Large intestine (tissue), 3 donors: Measurements from ENCODE around the gene CHIT1. TPM values are rescaled to one million over a fixed set of nuclear protein-coding genes. Genes with fewer than 3 reads are reported as not detected.

ENCODE experiments used
- DNase-seq, 2 donors: peaks; one replicate each; pipeline versions ENCODE4 v3.0.0 to v3.0.0-alpha.2; 2013
- H3K27ac ChIP-seq: one replicate; pipeline ENCODE4 v1.5.1; 2013; ENCODE audit warnings: low read length
- H3K27me3 ChIP-seq: 2 replicates; pipeline ENCODE4 v1.6.1; 2013; ENCODE audit warnings: low read length; ENCODE audit not compliant: control insufficient read depth, insufficient read depth
- H3K36me3 ChIP-seq: 2 replicates; pipeline ENCODE4 v1.6.1; 2013; ENCODE audit warnings: low read length; ENCODE audit not compliant: control insufficient read depth, insufficient read depth
- H3K4me1 ChIP-seq: one replicate; pipeline ENCODE4 v1.6.1; 2013; ENCODE audit warnings: low read length; ENCODE audit not compliant: control insufficient read depth, insufficient read depth
- H3K4me3 ChIP-seq: one replicate; pipeline ENCODE4 v1.5.1; 2013; ENCODE audit warnings: low read length
- H3K9me3 ChIP-seq: one replicate; pipeline ENCODE4 v1.6.1; 2013; ENCODE audit warnings: mild to moderate bottlenecking, low read depth, low read length, moderate library complexity; ENCODE audit not compliant: control insufficient read depth
- WGBS: methylation state at CpG from one replicate; pipeline ENCODE4 v1.1.5; 2013; ENCODE audit warnings: low lambda C conversion rate; ENCODE audit not compliant: insufficient coverage; 5-methylcytosine and 5-hydroxymethylcytosine counted together
- polyA plus RNA-seq: library from polyadenylated mRNA; unstranded; fragments of 120-200 nt; gene quantifications from one replicate; pipeline ENCODE4 v1.2.1, GENCODE V29; 2013

CHIT1 gene
- polyA plus RNA-seq, 1 donor: 0.18 TPM

DNA sequence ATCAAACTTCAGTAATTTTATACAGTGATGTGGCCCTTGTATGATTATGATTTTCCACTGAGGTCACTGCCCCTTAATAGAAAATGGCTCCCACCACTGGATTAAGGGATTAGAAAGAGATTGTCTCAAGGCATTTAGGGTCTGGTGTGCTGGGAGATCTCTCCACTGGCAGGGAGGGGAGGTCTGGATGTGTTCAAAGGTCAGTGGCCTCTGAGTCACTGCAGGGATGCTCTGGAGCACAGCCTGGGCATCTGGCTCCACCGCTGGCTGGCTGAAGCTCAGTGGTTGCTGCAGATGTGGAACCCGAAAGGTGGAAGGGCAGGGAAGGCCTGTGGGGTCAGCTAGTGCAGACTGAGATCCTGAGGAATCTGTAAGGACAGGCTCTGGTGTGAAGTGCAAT lies 24.7 kb downstream of the CHIT1 start:
- Histone ChIP-seq H3K4me3 (no peak overlapping the region), H3K9me3 (no peaks in the 10 kb centered on the region), H3K36me3 (no peaks in the 10 kb centered on the region), H3K4me1 (no peaks in the 10 kb centered on the region), H3K27me3 (peaks cover 4% of the 10 kb centered on the region), H3K27ac (no peak overlapping the region)
- no peak for DNase-seq
- WGBS: 80% methylated on average over 1 of the region's 2 CpGs

DNA sequence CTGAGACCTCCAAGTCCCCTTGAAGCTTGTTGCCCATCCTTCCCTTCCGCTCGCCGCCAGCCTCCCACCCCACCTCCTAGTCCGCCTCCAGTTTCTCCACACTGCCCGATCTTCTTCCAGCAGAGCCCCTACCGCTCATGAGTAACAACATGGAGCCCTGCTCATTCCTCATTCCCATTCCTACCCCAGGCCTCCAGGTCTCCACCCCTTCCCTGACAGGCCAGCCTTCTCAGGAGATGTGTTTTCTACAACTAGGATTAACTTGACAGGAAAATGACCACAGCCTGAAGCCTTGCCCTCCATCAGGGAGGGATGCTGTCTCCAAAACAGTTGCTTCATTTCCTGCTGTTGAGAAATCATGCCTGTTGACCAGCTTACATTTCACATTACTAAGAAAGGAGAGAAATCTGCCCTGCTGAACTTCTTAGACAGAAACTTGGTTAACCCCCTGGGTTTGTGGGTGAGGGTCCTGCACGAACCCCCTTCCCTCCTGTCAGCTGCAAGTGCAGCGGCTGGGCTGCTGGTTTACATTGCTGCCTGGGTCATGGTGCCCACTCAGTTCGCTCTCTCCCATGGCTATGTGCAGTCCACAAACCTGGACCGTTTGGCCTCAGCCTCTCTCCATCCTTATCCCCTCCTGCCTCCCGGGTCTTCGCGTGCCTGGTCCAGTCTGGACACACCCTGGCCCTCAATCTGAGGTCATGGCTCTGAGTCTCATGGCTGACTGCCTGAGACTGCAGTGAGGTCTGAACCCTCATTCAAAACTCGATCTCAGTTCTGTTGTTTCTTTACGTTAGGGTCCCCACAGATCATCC lies 26.8 kb downstream of the CHIT1 start:
- peaks cover 4% of the 10 kb centered on the region for H3K27me3 ChIP-seq
- 70% methylated on average over 2 of the region's 15 CpGs for WGBS
- H3K27ac ChIP-seq: no peak overlapping the region
- H3K4me1 ChIP-seq: no peaks in the 10 kb centered on the region
- no peak overlapping the region for H3K4me3 ChIP-seq
- DNase-seq: no peak
- no peaks in the 10 kb centered on the region for H3K9me3 ChIP-seq
- H3K36me3 ChIP-seq: no peaks in the 10 kb centered on the region

DNA sequence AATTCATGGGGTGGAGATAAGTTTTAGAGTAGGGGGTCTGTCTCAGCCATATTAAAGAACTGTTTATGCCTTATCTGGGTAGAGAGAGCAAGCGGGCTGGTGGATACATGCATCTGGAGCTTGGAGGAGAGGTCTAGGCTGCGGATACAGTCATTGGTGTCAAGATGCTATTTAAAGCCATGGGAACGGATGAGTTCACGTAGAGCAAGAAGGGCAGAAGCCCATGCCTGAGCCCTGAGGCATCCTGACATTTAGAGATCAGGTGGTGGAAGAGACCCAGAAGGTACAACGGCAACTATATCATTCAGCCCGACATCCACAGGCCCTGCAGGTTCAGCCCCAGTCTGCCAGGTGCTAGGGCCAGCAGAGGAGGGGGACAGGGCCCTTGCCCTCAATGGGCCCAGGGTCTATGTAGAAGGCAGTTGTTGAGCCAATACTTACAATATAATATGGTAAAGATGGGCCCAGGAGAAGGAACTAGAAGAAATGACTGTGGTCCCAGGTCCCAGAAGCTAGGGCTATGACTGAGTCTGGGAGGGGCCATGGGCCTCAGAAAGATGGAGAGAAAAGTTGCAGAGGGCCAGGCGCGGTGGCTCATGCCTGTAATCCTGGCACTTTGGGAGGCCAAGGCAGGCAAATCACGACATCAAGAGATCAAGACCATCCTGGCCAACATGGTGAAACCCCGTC lies 27.8 kb downstream of the CHIT1 start:
- H3K27ac ChIP-seq: no peak overlapping the region
- H3K4me3 ChIP-seq: no peak overlapping the region
- WGBS: 100% methylated on average over 1 of the region's 10 CpGs
- no peaks in the 10 kb centered on the region for H3K36me3 ChIP-seq
- peaks cover 2% of the 10 kb centered on the region for H3K27me3 ChIP-seq
- no peaks in the 10 kb centered on the region for H3K4me1 ChIP-seq
- no peak for DNase-seq
- no peaks in the 10 kb centered on the region for H3K9me3 ChIP-seq

DNA sequence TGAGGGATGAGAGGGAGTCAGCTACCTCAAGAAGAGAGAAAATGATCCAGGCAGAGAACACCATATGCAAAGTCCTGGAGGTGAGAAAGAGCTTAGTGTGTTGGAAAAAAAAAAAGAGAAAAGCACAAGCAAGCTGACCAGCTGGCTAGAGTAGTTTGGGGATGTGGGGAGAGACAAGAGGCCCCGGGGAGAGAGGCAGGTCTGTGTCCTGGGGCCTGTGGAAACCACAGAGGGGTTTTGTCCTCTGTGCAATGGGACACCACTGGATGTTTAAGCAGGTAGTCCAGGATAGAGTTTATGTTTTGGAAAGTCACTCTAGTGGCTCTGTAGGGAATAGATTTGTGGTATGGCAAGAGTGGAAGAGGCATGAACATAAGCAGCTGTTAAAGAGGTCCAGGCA lies 28.6 kb downstream of the CHIT1 start:
- WGBS: no CpG with 5 or more reads among the region's 1 CpG
- Histone ChIP-seq H3K27ac (no peak overlapping the region), H3K4me3 (no peak overlapping the region), H3K27me3 (peaks cover 2% of the 10 kb centered on the region), H3K9me3 (no peaks in the 10 kb centered on the region), H3K4me1 (no peaks in the 10 kb centered on the region), H3K36me3 (no peaks in the 10 kb centered on the region)
- DNase-seq: no peak

DNA sequence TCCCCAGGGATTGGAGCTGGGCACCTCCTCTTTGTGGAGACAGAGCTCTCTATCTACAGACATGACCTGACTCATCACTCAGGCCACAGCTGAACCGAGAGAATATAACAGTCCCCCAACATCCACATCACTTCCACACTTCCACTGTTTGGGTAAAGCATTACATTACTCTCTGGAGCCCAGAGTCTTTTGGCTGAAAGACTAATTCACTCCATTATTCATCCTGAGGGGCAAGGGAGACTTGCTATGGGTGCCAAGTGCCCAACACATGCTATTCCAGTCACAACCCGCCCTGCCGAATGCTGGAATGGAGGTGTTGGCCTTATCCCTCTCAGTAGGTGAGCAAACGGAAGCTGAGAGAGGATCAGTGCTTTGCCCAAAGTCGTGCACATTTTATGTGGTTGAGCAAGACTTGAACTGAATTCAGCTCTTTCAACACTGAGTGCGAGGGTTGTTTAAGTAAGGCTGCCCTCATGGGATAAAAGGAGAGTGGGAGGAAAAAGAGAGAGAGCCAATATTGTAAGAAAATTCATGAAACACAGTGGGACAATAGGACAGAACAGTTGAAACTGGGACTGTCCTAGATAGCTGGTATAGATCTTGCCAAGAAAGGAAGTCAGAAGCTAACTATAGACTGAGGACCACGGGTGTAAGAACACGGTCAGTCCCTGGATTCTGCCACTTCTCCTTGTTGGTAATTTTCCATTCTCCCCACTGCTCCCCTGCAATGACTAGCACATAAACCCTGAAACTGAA lies 29.5 kb downstream of the CHIT1 start:
- Histone ChIP-seq H3K36me3 (no peaks in the 10 kb centered on the region), H3K4me1 (no peaks in the 10 kb centered on the region), H3K9me3 (no peaks in the 10 kb centered on the region), H3K27ac (no peak overlapping the region), H3K4me3 (no peak overlapping the region), H3K27me3 (peaks cover 2% of the 10 kb centered on the region)
- WGBS: 100% methylated on average over 3 of the region's 8 CpGs
- no peak for DNase-seq

DNA sequence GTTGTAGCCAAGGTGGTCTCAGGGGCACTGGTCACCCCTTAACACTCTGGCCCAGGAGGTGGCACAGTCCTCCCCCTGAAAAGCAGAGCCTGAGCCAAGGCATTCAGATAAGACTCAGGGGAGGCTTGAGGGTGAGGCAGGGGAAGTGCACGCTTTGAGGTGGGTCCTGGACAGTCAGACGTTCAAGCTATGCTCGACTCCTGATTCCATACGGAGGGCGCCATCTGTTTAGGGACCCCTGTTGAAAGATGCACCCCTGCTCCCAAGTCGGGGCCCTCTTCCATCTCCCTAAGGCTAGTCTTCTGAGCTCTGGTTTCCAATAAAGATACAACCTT lies 30.0 kb downstream of the CHIT1 start:
- DNase-seq: no peak

DNA sequence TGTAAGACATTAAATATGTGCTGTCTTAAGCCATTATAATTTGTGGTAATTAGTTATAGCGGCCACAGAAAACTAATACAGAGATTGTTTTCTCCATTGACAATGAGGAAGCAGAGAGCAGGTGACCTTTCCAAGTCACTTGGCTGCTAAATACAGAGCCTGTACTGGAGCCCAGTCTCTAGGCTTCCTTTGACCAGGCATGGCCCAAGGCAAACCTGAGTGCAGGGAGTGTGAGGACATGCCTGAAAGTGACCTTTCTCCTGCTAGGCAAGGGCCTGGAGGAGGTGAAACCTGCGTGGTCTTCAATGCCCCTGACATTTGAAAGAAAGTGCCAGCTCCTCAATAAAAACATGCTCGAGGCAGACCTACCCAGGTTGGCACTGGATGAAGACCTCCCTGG lies 30.5 kb downstream of the CHIT1 start:
- Histone ChIP-seq H3K27ac (no peak overlapping the region), H3K36me3 (no peaks in the 10 kb centered on the region), H3K4me1 (no peaks in the 10 kb centered on the region), H3K4me3 (no peak overlapping the region), H3K9me3 (no peaks in the 10 kb centered on the region), H3K27me3 (peaks cover 2% of the 10 kb centered on the region)
- no peak for DNase-seq
- WGBS: no CpG with 5 or more reads among the region's 3 CpGs

More for the DNA sequence above, 30.0 kb downstream of the CHIT1 start:
- no peaks in the 10 kb centered on the region for H3K9me3 ChIP-seq
- no peak overlapping the region for H3K4me3 ChIP-seq
- H3K4me1 ChIP-seq: no peaks in the 10 kb centered on the region
- peaks cover 2% of the 10 kb centered on the region for H3K27me3 ChIP-seq
- no CpG with 5 or more reads among the region's 6 CpGs for WGBS
- no peak overlapping the region for H3K27ac ChIP-seq
- no peaks in the 10 kb centered on the region for H3K36me3 ChIP-seq

DNA sequence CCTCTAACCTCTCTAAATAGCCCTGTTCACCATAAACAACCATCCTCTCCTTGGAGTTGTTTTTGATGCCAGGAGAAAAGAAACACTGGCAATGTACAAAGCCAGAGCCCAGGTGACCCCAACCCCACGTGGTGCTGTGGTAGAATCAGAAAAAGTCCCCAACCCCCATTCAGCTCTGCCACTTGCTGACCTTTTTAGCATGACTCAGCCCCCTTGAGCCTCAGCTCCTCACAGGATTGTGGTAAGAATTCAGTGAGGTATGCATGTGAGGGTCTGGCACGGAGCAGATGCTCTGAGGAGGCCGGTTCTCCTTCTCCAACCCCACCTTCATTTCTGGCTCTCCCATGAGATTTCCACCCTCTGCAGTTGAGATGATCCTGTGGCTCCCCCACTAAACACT lies 31.8 kb downstream of the CHIT1 start:
- H3K36me3 ChIP-seq: no peaks in the 10 kb centered on the region
- peaks cover 2% of the 10 kb centered on the region for H3K27me3 ChIP-seq
- WGBS: no CpG with 5 or more reads among the region's 3 CpGs
- DNase-seq: no peak
- no peak overlapping the region for H3K4me3 ChIP-seq
- H3K4me1 ChIP-seq: no peaks in the 10 kb centered on the region
- H3K27ac ChIP-seq: no peak overlapping the region
- H3K9me3 ChIP-seq: no peaks in the 10 kb centered on the region

DNA sequence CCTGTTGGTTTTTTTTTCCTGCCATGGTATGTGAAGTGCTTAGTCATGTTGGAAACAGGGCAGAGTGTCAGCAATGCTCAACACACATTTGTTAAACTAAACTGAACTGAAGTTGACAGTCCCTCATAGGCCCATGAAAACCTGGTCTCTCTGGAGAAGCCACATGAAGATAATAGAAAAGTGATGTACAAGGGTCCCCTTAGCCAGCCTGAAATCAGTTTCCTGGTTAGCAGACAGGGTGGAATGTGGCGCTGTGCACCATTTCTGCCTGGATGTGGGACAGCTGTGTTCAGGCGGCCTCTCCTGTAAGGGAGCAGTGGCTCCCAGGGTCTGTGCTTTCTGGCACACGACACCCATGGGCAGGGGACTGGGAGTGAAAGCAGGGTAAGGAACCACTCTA lies 33.1 kb downstream of the CHIT1 start:
- H3K27ac ChIP-seq: no peak overlapping the region
- no peak for DNase-seq

DNA sequence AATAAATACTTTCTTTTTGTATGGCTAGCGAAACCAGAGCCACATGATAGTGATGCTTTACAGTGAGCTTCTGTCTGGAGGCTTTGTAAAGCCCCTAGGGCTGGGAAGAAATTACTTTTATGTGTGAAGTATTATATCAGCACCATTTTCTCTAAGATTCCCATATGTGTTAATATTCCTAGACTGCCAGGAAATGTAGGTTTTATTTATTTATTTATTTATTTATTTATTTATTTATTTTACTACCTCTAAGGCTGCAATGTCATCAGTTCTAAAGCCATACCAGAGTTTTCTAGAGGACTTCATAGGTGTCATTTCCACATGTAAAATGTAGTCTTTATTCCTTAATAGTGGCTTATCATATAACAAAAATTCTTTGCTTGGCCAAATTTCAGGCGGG lies 38.5 kb downstream of the CHIT1 start:
- no peak overlapping the region for H3K4me3 ChIP-seq
- H3K27ac ChIP-seq: no peak overlapping the region
- no peak for DNase-seq
- no peaks in the 10 kb centered on the region for H3K36me3 ChIP-seq
- H3K27me3 ChIP-seq: peaks cover 6% of the 10 kb centered on the region
- WGBS: no CpG with 5 or more reads among the region's 2 CpGs
- no peaks in the 10 kb centered on the region for H3K9me3 ChIP-seq
- H3K4me1 ChIP-seq: no peaks in the 10 kb centered on the region

More for the DNA sequence above, 33.1 kb downstream of the CHIT1 start:
- H3K4me3 ChIP-seq: no peak overlapping the region
- no CpG with 5 or more reads among the region's 3 CpGs for WGBS
- H3K9me3 ChIP-seq: no peaks in the 10 kb centered on the region
- no peaks in the 10 kb centered on the region for H3K4me1 ChIP-seq
- H3K27me3 ChIP-seq: peaks cover 2% of the 10 kb centered on the region
- no peaks in the 10 kb centered on the region for H3K36me3 ChIP-seq
